ENCODE measurements around the gene TPM4. TPM values are rescaled to one million over a fixed set of nuclear protein-coding genes. Genes with fewer than 3 reads are reported as not detected.
"Not testable (repeated sequence)": the region's sequence is repeated elsewhere in the genome, so short reads cannot be mapped to it uniquely, and the experiment has no call there.

Gene TPM4
- total RNA-seq, 1 donor from 2014 or later, result 520 TPM

DNA sequence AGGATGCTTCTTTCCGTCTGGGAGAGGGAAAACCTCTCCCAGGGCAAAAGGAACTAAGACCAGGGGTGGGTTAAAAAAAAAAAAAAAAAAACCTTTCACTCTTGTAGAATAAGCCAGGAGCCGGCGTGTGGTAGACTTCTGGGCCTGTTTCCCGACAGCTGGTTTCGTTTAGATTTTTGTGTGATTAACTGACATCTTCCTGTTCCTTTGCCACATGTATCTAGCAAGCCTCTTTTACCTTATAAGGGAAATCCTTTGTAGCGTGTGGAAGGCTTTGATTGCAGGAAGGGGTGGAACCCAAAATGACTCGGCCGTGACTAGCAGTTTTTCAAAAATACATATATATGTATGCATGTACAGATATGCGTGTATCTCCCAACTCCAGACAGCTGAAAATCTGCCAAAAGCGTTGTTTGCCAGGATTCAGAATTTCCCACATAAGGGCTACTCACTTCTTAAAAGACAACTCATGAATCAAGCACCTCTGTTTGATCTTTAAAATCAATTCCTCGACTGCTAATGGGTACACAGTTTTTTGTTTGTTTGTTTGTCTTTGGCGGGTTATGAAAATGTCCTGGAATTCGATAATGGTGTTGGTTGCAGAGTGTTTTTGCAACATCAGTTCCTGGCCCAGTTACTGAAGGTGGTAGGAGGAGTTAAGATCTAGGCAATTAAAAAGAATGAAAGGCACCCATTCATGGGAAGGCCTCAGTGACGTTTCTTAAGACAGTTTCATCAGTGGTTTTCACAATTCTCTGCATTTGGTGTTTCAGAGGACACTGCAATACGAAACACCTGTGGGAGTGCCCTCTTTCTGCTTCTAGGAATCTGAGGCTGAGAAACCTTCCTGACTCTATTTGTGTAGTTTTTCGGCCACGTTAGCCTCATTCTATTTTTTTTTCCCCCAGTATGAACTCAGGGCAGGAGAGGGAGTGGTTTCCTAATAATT, 2.7 kb downstream of the TPM4 start:
- Mint-ChIP-seq H3K27ac (peak overlapping the region; percentile 96), H3K27me3 (ENCODE audit: low read depth) (no peaks in the 10 kb centered on the region), H3K4me1 (ENCODE audit: low read depth) (peaks cover 56% of the 10 kb centered on the region), H3K9me3 (no peaks in the 10 kb centered on the region), H3K4me3 (ENCODE audit: low read depth) (peak overlapping the region; percentile 95), H3K36me3 (ENCODE audit: low read depth) (peaks cover 69% of the 10 kb centered on the region)
- peak; percentile 77 for DNase-seq (ENCODE audit: low spot score)
- intact Hi-C loops (cut with micrococcal nuclease), result loop anchor here (1.0 to 10.0 kb wide), 8 partner anchors 9 to 614 kb away; partner anchors contain the start of genes FAM32A, RAB8A and RASAL3

DNA sequence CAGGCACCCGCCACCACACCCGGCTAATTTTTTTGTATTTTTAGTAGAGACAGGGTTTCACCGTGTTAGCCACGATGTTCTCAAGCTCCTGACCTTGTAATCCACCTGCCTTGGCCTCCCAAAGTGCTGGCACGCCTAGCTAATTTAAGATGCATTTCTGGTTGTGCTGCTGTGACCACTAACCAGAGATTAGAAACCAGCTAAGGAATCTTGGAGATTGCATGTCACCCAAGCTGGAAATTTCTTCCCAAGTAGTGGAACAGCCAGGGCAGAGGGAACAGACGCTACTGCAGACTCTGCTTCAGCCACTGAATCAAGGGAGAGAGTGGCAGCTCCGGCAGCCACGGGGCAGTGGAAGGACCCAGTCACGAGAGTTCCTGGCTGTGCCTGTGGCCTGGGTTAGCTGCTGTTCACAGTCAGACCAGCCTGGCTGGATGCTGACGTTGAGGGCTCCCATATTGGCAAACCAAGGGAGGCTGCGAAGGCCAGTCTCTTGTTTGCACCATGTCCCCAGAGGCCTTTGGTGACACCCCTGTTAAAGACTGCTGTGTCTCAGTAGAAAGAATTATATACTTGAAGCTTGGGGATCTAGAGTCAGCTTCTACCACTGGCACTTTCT, 7.9 kb downstream of the TPM4 start:
- peaks cover 68% of the 10 kb centered on the region for H3K4me1 Mint-ChIP-seq (ENCODE audit: low read depth)
- H3K27me3 Mint-ChIP-seq (ENCODE audit: low read depth), result no peaks in the 10 kb centered on the region
- DNase-seq (ENCODE audit: low spot score), result no peak
- intact Hi-C loops (cut with micrococcal nuclease), result loop anchor here (10.0 kb wide), 1 partner anchor 481 kb away; no protein-coding TSS in a partner anchor
- H3K36me3 Mint-ChIP-seq (ENCODE audit: low read depth), result peaks cover 94% of the 10 kb centered on the region
- H3K9me3 Mint-ChIP-seq, result no peaks in the 10 kb centered on the region
- peak overlapping the region; percentile 61 for H3K27ac Mint-ChIP-seq
- peak overlapping the region; percentile 46 for H3K4me3 Mint-ChIP-seq (ENCODE audit: low read depth)

DNA sequence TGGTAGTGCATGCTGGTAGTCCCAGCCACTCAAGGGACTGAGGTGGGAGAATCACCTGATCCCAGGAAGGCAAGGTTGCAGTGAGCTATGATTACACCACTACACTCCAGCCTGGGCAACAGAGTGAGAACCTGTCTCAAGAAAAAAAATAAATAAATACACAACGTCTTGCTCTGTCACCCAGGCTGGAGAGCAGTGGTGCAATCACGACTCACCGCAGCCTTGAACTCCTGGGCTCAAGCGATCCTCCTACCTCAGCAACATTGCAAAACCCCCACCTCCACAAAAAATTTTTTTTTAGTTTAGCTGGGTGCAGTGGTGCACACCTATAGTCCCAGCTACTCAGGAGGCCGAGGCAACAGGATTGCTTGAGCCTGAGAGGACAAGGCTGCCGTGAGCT, 8.8 kb downstream of the TPM4 start:
- intact Hi-C loops (cut with micrococcal nuclease), result loop anchor here (10.0 kb wide), 1 partner anchor 480 kb away; no protein-coding TSS in a partner anchor
- peaks cover 96% of the 10 kb centered on the region for H3K36me3 Mint-ChIP-seq (ENCODE audit: low read depth)
- H3K27me3 Mint-ChIP-seq (ENCODE audit: low read depth), result no peaks in the 10 kb centered on the region
- no peak for DNase-seq (ENCODE audit: low spot score)
- H3K27ac Mint-ChIP-seq, result peak overlapping the region; percentile 83
- H3K9me3 Mint-ChIP-seq, result no peaks in the 10 kb centered on the region
- peaks cover 62% of the 10 kb centered on the region for H3K4me1 Mint-ChIP-seq (ENCODE audit: low read depth)
- peak overlapping the region; percentile 76 for H3K4me3 Mint-ChIP-seq (ENCODE audit: low read depth)

GRCh38 chr19:16087404-16087803, 11.1 kb downstream of the TPM4 start:
- H3K9me3 Mint-ChIP-seq; H3K27me3 Mint-ChIP-seq (ENCODE audit: low read depth); H3K27ac Mint-ChIP-seq; DNase-seq (ENCODE audit: low spot score); H3K4me3 Mint-ChIP-seq (ENCODE audit: low read depth): not testable (repeated sequence)
- H3K4me1 Mint-ChIP-seq (ENCODE audit: low read depth), result peaks cover 42% of the 10 kb centered on the region
- peaks cover 96% of the 10 kb centered on the region for H3K36me3 Mint-ChIP-seq (ENCODE audit: low read depth)
- intact Hi-C loops (cut with micrococcal nuclease), result loop anchor here (10.0 kb wide), 1 partner anchor 477 kb away; no protein-coding TSS in a partner anchor

GRCh38 chr19:16087940-16088339, 11.6 kb downstream of the TPM4 start:
- H3K4me1 Mint-ChIP-seq (ENCODE audit: low read depth), result peaks cover 41% of the 10 kb centered on the region
- H3K36me3 Mint-ChIP-seq (ENCODE audit: low read depth), result peaks cover 96% of the 10 kb centered on the region
- intact Hi-C loops (cut with micrococcal nuclease), result loop anchor here (10.0 kb wide), 1 partner anchor 477 kb away; no protein-coding TSS in a partner anchor
- no peaks in the 10 kb centered on the region for H3K27me3 Mint-ChIP-seq (ENCODE audit: low read depth)
- no peak overlapping the region for H3K27ac Mint-ChIP-seq
- no peaks in the 10 kb centered on the region for H3K9me3 Mint-ChIP-seq
- H3K4me3 Mint-ChIP-seq (ENCODE audit: low read depth), result no peak overlapping the region
- no peak for DNase-seq (ENCODE audit: low spot score)

- Mint-ChIP-seq H3K4me3 (ENCODE audit: low read depth) (no peak overlapping the region), H3K9me3 (no peaks in the 10 kb centered on the region), H3K4me1 (ENCODE audit: low read depth) (peaks cover 40% of the 10 kb centered on the region), H3K27ac (peak overlapping the region; percentile 51), H3K27me3 (ENCODE audit: low read depth) (no peaks in the 10 kb centered on the region), H3K36me3 (ENCODE audit: low read depth) (peaks cover 96% of the 10 kb centered on the region)
- no peak for DNase-seq (ENCODE audit: low spot score)
- intact Hi-C loops (cut with micrococcal nuclease), result loop anchor here (10.0 kb wide), 1 partner anchor 476 kb away; no protein-coding TSS in a partner anchor
Observed at GRCh38 chr19:16088351-16089009, 12.2 kb downstream of the TPM4 start.

GRCh38 chr19:16089010-16089846, 12.9 kb downstream of the TPM4 start:
- no peak for DNase-seq (ENCODE audit: low spot score)
- H3K9me3 Mint-ChIP-seq, result no peaks in the 10 kb centered on the region
- no peak overlapping the region for H3K27ac Mint-ChIP-seq
- peaks cover 40% of the 10 kb centered on the region for H3K4me1 Mint-ChIP-seq (ENCODE audit: low read depth)
- intact Hi-C loops (cut with micrococcal nuclease), result loop anchor here (10.0 kb wide), 1 partner anchor 476 kb away; no protein-coding TSS in a partner anchor
- no peaks in the 10 kb centered on the region for H3K27me3 Mint-ChIP-seq (ENCODE audit: low read depth)
- peaks cover 98% of the 10 kb centered on the region for H3K36me3 Mint-ChIP-seq (ENCODE audit: low read depth)
- H3K4me3 Mint-ChIP-seq (ENCODE audit: low read depth), result no peak overlapping the region

GRCh38 chr19:16091546-16092475, 15.5 kb downstream of the TPM4 start:
- Mint-ChIP-seq H3K36me3 (ENCODE audit: low read depth) (peaks cover 97% of the 10 kb centered on the region), H3K9me3 (no peaks in the 10 kb centered on the region), H3K4me3 (ENCODE audit: low read depth) (no peak overlapping the region), H3K4me1 (ENCODE audit: low read depth) (peaks cover 36% of the 10 kb centered on the region), H3K27ac (peak overlapping the region; percentile 57), H3K27me3 (ENCODE audit: low read depth) (no peaks in the 10 kb centered on the region)
- DNase-seq (ENCODE audit: low spot score), result no peak
- intact Hi-C loops (cut with micrococcal nuclease), result no loop called here

DNA sequence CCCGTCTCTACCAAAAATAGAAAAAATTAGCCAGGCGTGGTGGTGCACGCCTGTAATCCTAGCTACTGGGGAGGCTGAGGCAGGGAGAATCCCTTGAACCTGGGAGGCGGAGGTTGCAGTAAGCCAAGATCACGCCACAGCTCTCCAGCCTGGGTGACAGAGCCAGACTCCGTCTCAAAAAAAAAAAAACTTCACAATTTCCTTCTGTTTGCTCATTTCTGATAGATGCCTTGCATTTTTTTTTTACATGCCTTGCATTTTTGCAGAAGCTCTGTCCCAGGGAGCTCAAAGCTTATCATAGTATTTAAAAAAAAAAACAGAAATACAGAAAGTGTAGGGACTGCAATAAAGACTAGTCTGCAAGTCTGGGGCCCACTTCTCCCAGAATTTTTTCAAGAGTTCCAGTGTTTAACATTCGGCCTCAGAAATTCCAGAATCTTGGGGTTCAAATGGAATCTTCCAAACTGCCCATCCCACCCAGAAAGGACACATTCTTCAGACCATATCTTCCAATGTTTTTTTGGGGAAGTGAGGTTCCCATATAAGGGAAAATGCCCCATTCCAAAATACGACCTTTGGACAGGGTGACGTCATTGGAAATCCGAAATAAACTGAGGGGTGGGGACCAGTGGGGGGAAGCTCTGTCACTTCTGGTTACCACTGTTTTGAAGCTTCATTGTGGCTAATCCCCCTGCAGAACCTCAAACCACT, 18.2 kb downstream of the TPM4 start:
- Mint-ChIP-seq H3K4me1 (ENCODE audit: low read depth) (peaks cover 31% of the 10 kb centered on the region), H3K4me3 (ENCODE audit: low read depth) (no peak overlapping the region), H3K9me3 (no peaks in the 10 kb centered on the region), H3K27me3 (ENCODE audit: low read depth) (no peaks in the 10 kb centered on the region), H3K27ac (peak overlapping the region; percentile 87), H3K36me3 (ENCODE audit: low read depth) (peaks cover 94% of the 10 kb centered on the region)
- DNase-seq (ENCODE audit: low spot score), result no peak
- intact Hi-C loops (cut with micrococcal nuclease), result loop anchor here (1.0 kb wide), 1 partner anchor 14 kb away; no protein-coding TSS in a partner anchor

- Mint-ChIP-seq H3K36me3 (ENCODE audit: low read depth) (peaks cover 94% of the 10 kb centered on the region), H3K4me1 (ENCODE audit: low read depth) (peaks cover 31% of the 10 kb centered on the region), H3K9me3 (no peaks in the 10 kb centered on the region), H3K27ac (peak overlapping the region; percentile 87), H3K27me3 (ENCODE audit: low read depth) (no peaks in the 10 kb centered on the region), H3K4me3 (ENCODE audit: low read depth) (peak overlapping the region; percentile 38)
- no peak for DNase-seq (ENCODE audit: low spot score)
- intact Hi-C loops (cut with micrococcal nuclease), result loop anchor here (1.0 kb wide), 1 partner anchor 15 kb away; no protein-coding TSS in a partner anchor
Observed at GRCh38 chr19:16095071-16095571, 18.8 kb downstream of the TPM4 start.
